GM12878 (cell line): ENCODE data around the gene DUSP10.

ENCODE experiments used
- EP300 ChIP-seq, 2 experiments: fragments of 150-350 bp in 1 of 2; IDR thresholded peaks; 2 replicates each; pipeline ENCODE4 v1.6.1; 2011 to 2012; ENCODE audit warnings: low read depth in 2 of 2, low read length in 2 of 2, borderline replicate concordance in 1 of 2, improper control_type of control experiment in 1 of 2, inconsistent platforms in 1 of 2; ENCODE audit not compliant: control insufficient read depth in 1 of 2
- EZH2 ChIP-seq: IDR thresholded peaks from 2 replicates; pipeline ENCODE4 v1.6.1; 2012; ENCODE audit warnings: low read depth, mild to moderate bottlenecking, control low read depth, inconsistent platforms, low read length, borderline replicate concordance; ENCODE audit not compliant: control insufficient read depth
- POLR2A ChIP-seq: IDR thresholded peaks from 2 replicates; pipeline ENCODE4 v1.6.1; 2011; ENCODE audit warnings: low read depth, mild to moderate bottlenecking, low read length
- POLR2AphosphoS2 ChIP-seq: IDR thresholded peaks from 2 replicates; pipeline ENCODE4 v1.6.1; 2011; ENCODE audit warnings: low read depth, mild to moderate bottlenecking, low read length, improper control_type of control experiment, moderate library complexity
- SIN3A ChIP-seq: IDR thresholded peaks from 2 replicates; pipeline ENCODE4 v1.6.1; 2012; ENCODE audit warnings: low read depth, low read length, improper control_type of control experiment
- SRF ChIP-seq, 2 experiments: IDR thresholded peaks; 2 replicates each; pipeline ENCODE4 v1.6.1; 2011; ENCODE audit warnings: low read depth in 2 of 2, low read length in 2 of 2, mild to moderate bottlenecking in 1 of 2, moderate library complexity in 1 of 2
- ZNF207 ChIP-seq: fragments of 450-650 bp; IDR thresholded peaks from 2 replicates; pipeline ENCODE4 v1.6.1; 2014; ENCODE audit warnings: antibody characterized with exemption, mild to moderate bottlenecking, borderline replicate concordance
- ZSCAN29 ChIP-seq: fragments of 450-650 bp; IDR thresholded peaks from 2 replicates; pipeline ENCODE4 v1.6.1; 2017; ENCODE audit warnings: mild to moderate bottlenecking, moderate library complexity
- TF ChIP-seq, protein P1 (sequence below), 3 experiments: IDR thresholded peaks in 2 of 3; conservative IDR thresholded peaks in 1 of 3; 2 replicates each; pipeline ENCODE4 v1.5.1; 2011; ENCODE audit warnings: low read depth in 3 of 3, low read length in 3 of 3, mild to moderate bottlenecking in 3 of 3, control low read depth in 2 of 3, moderate library complexity in 2 of 3, inconsistent platforms in 1 of 3, mixed read lengths in 1 of 3; ENCODE audit not compliant: control insufficient read depth in 2 of 3, insufficient read depth in 1 of 3; ENCODE audit errors: extremely low read depth in 1 of 3

DNA sequence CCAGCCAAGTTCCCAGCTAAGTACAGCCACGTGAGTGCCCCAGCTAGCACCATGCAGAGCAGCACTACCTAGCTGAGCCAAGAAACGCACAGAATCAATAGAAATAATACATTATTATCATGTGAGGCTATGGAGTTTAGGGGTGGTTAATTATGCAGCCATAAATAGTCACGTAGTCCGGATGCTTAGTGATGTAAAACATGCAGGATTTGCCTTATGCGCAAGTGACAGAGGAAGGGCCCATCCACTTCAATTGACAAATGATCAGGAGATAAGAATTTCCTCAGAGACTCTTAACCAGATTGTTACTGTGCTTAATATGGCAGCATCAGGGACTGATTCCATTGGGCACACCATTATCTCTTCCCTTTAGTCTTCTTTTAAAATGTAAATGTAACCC, 44.8 kb upstream of the DUSP10 start:
- TF ChIP-seq ZSCAN29 (no peak), POLR2A (no peak), EZH2 (no peak), POLR2AphosphoS2 (no peak), EP300 (IDR thresholded peaks at IDR 0.05; ENCODE audit: borderline replicate concordance in 1 of 2, control insufficient read depth in 1 of 2, low read depth in 2 of 2, low read length in 2 of 2) (no peak), SRF (IDR thresholded peaks at IDR 0.05; ENCODE audit: low read depth in 2 of 2, low read length in 2 of 2) (no peak), SIN3A (no peak), ZNF207 (no peak)
- TF ChIP-seq, protein P1, sequence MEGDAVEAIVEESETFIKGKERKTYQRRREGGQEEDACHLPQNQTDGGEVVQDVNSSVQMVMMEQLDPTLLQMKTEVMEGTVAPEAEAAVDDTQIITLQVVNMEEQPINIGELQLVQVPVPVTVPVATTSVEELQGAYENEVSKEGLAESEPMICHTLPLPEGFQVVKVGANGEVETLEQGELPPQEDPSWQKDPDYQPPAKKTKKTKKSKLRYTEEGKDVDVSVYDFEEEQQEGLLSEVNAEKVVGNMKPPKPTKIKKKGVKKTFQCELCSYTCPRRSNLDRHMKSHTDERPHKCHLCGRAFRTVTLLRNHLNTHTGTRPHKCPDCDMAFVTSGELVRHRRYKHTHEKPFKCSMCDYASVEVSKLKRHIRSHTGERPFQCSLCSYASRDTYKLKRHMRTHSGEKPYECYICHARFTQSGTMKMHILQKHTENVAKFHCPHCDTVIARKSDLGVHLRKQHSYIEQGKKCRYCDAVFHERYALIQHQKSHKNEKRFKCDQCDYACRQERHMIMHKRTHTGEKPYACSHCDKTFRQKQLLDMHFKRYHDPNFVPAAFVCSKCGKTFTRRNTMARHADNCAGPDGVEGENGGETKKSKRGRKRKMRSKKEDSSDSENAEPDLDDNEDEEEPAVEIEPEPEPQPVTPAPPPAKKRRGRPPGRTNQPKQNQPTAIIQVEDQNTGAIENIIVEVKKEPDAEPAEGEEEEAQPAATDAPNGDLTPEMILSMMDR (IDR thresholded peaks at IDR 0.05 in 2 of 3, conservative IDR thresholded peaks at IDR 0.05 in 1 of 3; ENCODE audit: control insufficient read depth in 2 of 3, extremely low read depth in 1 of 3, insufficient read depth in 1 of 3, low read depth in 3 of 3, low read length in 3 of 3), result no peak
